HepG2 (cell line): ENCODE measurements around the gene DNAL4. TPM values are rescaled to one million over a fixed set of nuclear protein-coding genes. Genes with fewer than 3 reads are reported as not detected.

Source experiments
- ARNT ChIP-seq: fragments of 450-650 bp; IDR thresholded peaks from 2 replicates; pipeline ENCODE4 v1.6.1; 2017
- CSRNP1 ChIP-seq: sonication (generic); formaldehyde crosslinking; IDR thresholded peaks from 2 replicates; pipeline ENCODE4 v1.8.1; 2023; ENCODE audit warnings: mild to moderate bottlenecking, missing genetic modification reagents
- CTCF ChIP-seq: sonication (generic); formaldehyde crosslinking; IDR thresholded peaks from 2 replicates; pipeline ENCODE4 v1.5.0; 2020; ENCODE audit warnings: mild to moderate bottlenecking, missing genetic modification reagents, moderate library complexity
- EED ChIP-seq: sonication (generic); formaldehyde crosslinking; IDR thresholded peaks from 2 replicates; pipeline ENCODE4 v1.5.0; 2020; ENCODE audit warnings: mild to moderate bottlenecking, missing genetic modification reagents
- GMEB1 ChIP-seq: sonication (generic); formaldehyde crosslinking; IDR thresholded peaks from 2 replicates; pipeline ENCODE4 v1.5.1; 2020; ENCODE audit warnings: missing genetic modification reagents, mild to moderate bottlenecking, borderline replicate concordance
- LCORL ChIP-seq, 2 experiments: fragments of 450-650 bp in 1 of 2; sonication (generic) in 1 of 2; formaldehyde crosslinking in 1 of 2; IDR thresholded peaks; 2 replicates each; pipeline versions ENCODE4 v1.5.0 to v1.6.1; 2017 to 2020; ENCODE audit warnings: antibody characterized with exemption in 1 of 2, missing genetic modification reagents in 1 of 2
- MED13 ChIP-seq: sonication (generic); formaldehyde crosslinking; IDR thresholded peaks from 2 replicates; pipeline ENCODE4 v1.5.0; 2020; ENCODE audit warnings: missing genetic modification reagents
- NFAT5 ChIP-seq: sonication (generic); formaldehyde crosslinking; IDR thresholded peaks from 2 replicates; pipeline ENCODE4 v1.4.0; 2020; ENCODE audit warnings: missing genetic modification reagents
- PATZ1 ChIP-seq: sonication (generic); formaldehyde crosslinking; IDR thresholded peaks from 2 replicates; pipeline ENCODE4 v1.4.0; 2020; ENCODE audit warnings: missing genetic modification reagents
- PHF21A ChIP-seq: sonication (generic); formaldehyde crosslinking; IDR thresholded peaks from 2 replicates; pipeline ENCODE4 v1.5.0; 2020; ENCODE audit warnings: mild to moderate bottlenecking, missing genetic modification reagents
- PHF8 ChIP-seq: sonication (generic); formaldehyde crosslinking; IDR thresholded peaks from 2 replicates; pipeline ENCODE4 v1.5.0; 2020; ENCODE audit warnings: missing genetic modification reagents
- SMARCE1 ChIP-seq: fragments of 450-650 bp; IDR thresholded peaks from 2 replicates; pipeline ENCODE4 v1.6.1; 2017; ENCODE audit warnings: borderline replicate concordance
- ZBTB7B ChIP-seq: sonication (generic); formaldehyde crosslinking; IDR thresholded peaks from 2 replicates; pipeline ENCODE4 v1.4.0; 2020; ENCODE audit warnings: missing genetic modification reagents
- ZNF570 ChIP-seq: sonication (generic); formaldehyde crosslinking; IDR thresholded peaks from 2 replicates; pipeline ENCODE4 v1.4.0; 2020; ENCODE audit warnings: mild to moderate bottlenecking, missing genetic modification reagents, borderline replicate concordance
- ZNF576 ChIP-seq: sonication (generic); formaldehyde crosslinking; IDR thresholded peaks from 2 replicates; pipeline ENCODE4 v1.4.0; 2020; ENCODE audit warnings: mild to moderate bottlenecking, missing genetic modification reagents
- ZSCAN9 ChIP-seq: IDR thresholded peaks from 2 replicates; pipeline ENCODE4 v1.6.1; 2016; ENCODE audit warnings: borderline replicate concordance
- polyA plus RNA-seq, 8 experiments: library from polyadenylated mRNA; depleted of rRNA in 3 of 8; stranded (reverse) in 7 of 8; unstranded in 1 of 8; fragments of >200 nt; fragmentation: Illumina TruSeq in 4 of 8; extraction: Trizol in 4 of 8; gene quantifications; 2 replicates each; pipeline versions ENCODE4 v1.2.1 to v1.2.3, GENCODE V29; 2011 to 2016; ENCODE audit warnings: low read depth in 4 of 8, missing spikeins in 1 of 8, mixed read lengths in 1 of 8; ENCODE audit not compliant: insufficient read depth in 1 of 8
- total RNA-seq, 5 experiments: library from RNA; depleted of rRNA; stranded (reverse); fragments of >200 nt; fragmentation: Illumina TruSeq; extraction: Trizol; gene quantifications; 2 replicates each; pipeline ENCODE4 v1.2.3, GENCODE V29; 2016; ENCODE audit warnings: low read depth in 1 of 5

DNAL4 gene
- total and polyA plus RNA-seq, 2 of the 13 experiments (the other 11 are each of a cell fraction or from before 2014, with no cell fraction given): 8.0 to 10.7 TPM

- TF ChIP-seq ZNF576 (CRISPR knock-in tag) (0 out of 2 replicates have a peak, but pooled peaks have one; percentile 58), ZNF570 (CRISPR knock-in tag) (no peak), MED13 (CRISPR knock-in tag) (no peak), GMEB1 (CRISPR knock-in tag) (no peak), SMARCE1 (no peak), CTCF (CRISPR knock-in tag) (peak; percentile 20; the same call in 1 of the 2 replicates), PATZ1 (CRISPR knock-in tag) (peak; percentile 93), ZBTB7B (CRISPR knock-in tag) (no peak), EED (CRISPR knock-in tag) (no peak), PHF8 (peak; percentile 60), LCORL (IDR thresholded peaks at IDR 0.05) (no peak), LCORL (CRISPR knock-in tag; IDR thresholded peaks at IDR 0.05) (peak; percentile 88), NFAT5 (no peak), ARNT (no peak), ZSCAN9 (CRISPR knock-in tag) (no peak), CSRNP1 (CRISPR knock-in tag) (peak; percentile 70; the same call in 1 of the 2 replicates), PHF21A (CRISPR knock-in tag) (peak; percentile 71)
These were observed 38.6 kb downstream of the DNAL4 start (continued) for GRCh38 chr22:38755155-38755910.
